ENCODE results near the gene TNFRSF18.

The TNFRSF18 gene

DNA sequence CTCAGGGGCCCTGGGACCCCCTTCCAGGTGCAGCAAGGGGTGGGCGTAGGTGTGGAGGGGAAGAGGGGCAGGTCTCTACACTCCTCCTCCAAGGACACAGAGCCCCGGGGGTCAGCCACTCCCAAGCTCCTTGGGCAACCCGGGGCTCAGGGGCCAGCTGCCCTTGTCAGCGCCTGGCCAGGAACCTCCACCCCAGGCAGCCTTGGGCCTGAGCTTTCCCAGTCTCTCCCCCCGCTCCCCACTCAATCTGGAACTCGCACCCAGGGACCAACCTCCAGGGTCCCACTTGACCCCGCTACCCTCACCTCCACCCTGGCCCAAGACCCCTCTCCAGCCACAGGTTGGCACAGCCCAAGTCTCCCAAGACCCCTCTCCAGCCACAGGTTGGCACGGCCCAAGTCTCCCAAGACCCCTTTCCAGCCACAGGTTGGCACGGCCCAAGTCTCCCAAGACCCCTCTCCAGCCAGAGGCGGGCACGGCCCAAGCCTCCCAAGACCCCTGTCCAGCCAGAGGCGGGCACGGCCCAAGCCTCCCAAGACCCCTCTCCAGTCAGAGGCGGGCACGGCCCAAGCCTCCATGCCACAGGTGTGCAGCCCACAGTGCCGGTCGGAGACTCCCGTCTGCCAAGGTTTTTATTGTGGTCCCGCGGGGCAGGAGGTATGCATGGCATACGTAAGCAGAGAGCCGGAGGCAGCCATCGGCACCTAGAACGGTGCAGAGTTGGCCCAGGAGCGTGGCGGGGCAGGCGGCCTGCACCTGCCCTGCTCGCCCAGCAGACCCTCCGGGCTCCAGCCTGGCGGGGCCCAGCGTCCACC is 4.5 kb upstream of the TNFRSF18 start:
- DNase-seq = no peak

DNA sequence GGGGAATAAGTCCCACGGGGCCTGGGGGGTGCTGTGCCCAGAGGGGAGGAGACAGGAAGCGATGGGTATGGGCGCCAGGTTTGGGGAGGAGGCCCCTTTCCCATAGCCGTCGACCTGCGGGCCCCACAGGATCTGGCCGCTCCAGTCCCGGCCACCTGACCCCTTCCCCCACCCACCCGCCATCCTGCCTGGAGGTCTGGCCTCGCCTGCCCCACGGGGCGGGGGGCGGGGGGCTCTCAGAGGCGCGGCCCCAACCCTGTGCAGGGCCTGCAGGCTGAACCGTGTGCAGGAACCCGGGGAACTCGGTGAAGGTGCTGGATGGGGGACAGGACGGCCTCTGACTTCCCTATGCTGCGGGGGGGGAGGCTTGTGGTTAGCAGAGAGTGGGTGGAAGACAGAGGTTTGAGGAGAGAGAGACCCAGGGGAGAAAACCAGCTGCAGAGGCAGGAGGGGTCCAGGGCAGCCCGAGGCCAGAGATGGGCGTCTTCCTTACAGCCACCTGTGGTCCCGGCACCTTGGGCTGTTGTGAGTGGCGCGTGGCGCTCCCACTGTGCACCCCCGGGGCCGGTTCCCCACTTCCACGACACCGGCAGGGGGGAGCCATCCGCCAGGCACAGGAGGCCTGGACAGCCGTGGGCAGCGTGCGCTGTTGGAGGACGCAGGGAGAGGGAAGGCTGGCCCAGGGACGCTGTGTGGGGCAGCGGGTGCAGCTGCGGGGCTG is 2.5 kb upstream of the TNFRSF18 start:
- peak; percentile 77 for DNase-seq

DNA sequence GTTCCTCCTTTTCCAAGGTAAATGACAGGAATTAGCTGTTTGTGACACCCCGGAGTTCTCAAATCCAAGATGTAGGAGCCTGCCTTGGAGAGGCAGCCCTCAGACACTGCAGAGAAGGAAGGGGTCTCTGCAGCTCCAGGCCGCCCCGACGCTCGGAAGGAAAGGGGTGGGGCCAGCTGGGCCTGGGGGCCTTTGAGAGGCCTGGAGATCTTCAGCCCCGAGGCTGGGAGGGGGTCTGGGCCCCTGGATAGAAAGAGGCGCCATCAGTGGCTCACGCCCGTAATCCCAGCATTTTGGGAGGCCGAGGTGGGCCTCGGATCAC is 1.1 kb upstream of the TNFRSF18 start:
- no peak for DNase-seq

DNA sequence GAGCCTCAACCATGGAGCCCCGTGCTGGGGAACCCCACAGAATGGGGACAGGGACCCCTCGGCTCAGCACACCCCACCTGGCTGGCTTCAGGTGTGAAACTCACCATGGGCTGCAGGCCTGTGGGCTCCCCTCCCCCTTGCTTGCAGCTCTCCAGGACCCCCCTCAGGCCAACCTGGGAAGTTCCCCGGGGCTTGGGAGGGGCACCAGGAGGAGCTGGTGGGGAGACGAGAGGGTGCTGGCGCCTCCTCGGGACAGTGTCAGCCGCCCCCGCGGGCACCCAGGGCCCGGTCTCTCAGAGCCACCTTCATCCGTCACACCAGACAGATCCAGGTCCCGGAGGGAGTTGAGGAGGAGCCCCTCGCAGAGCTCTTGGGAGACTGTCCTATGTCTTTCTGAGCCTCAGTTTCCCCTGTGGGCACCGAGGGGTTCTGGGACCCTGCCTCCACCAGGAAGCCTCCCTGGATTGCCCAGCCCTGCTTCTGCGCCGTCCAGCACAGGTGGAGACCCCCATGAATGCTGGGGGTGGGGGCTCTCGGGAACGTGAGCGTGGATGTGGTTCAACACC is 657 bp upstream of the TNFRSF18 start:
- DNase-seq = no peak

DNA sequence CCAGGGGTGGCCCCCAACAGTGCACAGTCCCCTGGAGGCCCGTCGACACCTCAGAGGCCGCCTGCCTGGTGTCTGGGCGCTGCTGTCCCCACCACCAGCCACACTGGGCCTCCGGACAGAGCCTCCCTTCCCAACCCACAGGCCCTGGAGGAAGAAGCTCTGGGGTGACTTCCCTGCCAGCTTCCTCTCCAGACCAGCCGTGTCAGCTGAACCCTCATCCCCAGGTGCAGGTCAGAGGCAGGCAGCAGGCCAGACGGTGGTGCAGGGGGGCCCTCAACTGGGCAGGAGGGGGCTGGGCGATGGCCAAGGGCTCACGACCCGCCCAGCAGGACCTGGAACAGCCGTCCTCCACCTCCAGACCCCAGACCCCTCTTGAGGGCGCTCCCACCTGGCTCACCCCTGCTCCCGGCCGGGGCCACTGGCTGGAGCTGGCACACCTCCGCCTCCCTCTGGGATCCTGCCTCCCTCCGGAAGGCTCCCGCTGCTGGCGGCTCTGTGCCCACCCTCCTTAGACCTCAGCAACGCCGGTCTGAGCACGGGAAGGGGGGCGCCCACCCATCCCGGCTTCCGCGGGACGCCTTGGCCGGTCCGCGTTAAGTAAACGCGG is 520 bp downstream of the TNFRSF18 start:
- no peak for DNase-seq

DNA sequence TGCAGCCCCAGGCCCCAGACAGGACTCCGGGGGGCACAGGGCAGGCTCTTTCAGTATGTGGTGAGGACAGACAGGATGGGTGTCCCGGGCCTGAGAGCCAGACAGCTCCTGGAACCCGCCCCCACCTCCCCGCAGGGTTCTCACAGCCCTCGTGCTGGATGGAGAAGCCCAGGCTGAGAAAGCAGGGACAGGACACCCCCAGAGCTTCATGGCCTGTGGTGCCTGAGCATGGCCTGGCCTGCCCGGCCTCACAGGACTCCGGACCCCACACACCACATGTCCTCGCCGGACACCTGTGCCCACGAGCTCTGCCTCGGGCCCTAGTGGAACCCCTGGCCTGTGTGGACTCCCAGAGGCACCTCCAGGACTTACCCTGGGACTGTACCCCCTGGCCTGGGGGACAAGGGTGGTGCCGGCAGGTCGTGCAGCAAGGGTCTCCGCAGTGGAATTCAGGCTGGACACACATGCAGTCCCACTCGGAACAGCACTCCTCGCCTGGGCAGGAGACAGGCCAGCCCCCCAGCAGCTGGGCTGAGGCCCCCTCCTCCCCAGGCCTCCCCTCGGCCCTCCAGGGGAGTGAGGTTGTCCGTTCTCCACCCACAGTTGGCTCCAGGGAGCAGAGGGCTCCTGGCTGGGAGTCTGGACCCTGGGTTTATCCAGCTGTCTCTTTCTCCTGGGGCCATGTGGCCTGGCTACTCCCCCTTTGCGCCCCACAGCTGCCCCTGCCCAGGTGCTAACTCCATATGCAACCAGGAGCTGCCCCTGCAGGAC is 1.2 kb downstream of the TNFRSF18 start:
- DNase-seq = no peak

DNA sequence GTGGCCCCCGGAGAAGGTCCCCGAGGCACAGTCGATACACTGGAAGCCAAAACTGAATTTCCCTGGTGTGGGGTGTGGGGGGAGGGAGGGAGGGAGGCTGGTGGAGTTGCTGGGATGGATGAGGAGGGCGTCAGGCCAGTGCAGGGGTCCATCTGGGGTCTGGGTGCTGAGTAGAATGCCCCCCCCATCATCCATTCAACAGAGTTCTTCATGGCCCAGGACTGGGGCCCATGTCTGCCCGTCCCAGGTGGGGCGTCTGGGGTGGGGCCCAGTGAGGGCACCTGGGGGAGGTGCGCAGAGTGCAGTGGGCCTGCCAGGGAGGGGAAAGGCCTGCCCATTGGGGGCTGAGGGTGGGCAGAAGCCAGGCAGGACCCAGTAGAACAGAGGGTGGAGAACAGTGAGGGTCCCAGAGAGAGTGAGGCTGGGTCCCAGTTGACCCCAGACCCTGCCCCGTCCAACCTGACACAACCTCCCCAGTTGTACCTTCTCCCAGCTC is 1.9 kb downstream of the TNFRSF18 start:
- no peak for DNase-seq

DNA sequence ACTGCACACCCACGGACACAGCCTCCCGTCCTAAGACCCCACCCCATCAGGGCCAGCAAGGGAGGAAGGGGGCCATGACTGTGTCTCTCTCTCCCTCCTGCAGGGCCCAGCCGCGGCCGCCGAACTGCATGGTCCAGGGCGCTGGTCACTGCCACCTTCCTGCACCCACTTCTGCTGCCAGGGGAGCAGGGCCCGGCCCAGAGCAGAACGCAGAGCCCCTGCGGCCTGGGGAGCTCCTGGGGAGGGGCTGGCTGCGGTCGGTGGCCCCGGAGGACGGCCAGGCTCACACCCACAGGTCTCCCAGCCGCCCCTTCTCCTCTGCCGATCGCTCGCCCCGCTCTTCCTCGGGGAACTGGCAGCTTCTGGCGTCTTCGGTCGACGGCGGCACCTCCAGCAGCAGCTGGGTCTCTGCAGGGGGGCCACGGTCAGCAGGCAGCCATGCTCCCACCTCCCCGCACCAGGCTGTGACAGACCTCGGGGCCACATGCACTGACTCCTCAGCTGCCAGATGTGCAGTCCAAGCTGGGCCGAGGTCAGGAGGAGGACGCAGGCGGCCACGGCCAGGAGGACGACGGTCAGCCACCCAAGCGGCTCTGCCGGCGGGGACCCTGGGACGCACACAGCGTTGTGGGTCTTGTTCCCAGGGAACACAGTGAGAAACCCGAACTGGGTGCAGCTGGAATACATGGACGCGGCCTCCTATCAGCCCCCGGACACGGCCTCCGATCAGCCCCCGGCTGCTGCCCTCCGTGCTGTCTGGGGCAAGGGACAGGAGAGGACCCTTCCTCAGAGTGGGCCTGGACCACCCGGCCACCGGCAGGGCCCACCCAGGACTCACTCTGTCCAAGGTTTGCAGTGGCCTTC is 2.6 kb downstream of the TNFRSF18 start:
- DNase-seq = no peak

DNA sequence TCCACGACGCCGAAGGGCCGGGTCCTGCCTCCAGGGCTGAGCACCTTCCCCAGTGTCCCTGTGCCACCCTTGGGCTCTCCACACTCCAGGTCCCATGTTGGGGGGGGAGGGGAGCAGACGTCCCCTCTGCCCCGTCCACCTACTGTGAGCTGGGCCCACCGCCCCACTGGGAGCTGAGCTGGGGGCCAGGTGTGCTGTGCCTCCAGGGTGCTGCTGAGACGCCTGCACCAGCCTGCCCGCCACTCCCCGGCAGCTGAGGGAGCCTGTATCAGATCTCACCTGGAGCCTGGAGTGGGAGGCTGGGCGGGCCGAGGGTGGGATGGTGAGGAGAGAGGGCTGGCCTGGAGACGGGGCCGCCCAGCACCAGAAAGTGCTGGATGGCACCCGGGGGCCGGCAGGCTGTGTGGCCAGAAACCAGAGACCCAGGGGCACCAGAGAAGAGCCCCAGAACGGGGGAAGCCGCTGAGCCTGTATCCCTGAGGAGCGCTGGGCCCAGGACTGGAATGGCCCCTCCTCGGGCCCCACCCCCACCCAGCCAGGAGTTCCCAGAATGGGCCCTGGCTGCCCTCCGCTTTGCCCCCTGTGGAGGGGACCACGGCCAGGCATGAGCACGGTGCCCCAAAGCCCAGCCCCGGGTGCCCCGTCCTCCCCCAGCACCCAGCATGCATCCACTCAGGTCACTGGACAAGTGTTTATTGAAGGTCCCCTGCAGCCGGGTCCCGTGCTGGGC is 3.4 kb downstream of the TNFRSF18 start:
- no peak for DNase-seq

DNA sequence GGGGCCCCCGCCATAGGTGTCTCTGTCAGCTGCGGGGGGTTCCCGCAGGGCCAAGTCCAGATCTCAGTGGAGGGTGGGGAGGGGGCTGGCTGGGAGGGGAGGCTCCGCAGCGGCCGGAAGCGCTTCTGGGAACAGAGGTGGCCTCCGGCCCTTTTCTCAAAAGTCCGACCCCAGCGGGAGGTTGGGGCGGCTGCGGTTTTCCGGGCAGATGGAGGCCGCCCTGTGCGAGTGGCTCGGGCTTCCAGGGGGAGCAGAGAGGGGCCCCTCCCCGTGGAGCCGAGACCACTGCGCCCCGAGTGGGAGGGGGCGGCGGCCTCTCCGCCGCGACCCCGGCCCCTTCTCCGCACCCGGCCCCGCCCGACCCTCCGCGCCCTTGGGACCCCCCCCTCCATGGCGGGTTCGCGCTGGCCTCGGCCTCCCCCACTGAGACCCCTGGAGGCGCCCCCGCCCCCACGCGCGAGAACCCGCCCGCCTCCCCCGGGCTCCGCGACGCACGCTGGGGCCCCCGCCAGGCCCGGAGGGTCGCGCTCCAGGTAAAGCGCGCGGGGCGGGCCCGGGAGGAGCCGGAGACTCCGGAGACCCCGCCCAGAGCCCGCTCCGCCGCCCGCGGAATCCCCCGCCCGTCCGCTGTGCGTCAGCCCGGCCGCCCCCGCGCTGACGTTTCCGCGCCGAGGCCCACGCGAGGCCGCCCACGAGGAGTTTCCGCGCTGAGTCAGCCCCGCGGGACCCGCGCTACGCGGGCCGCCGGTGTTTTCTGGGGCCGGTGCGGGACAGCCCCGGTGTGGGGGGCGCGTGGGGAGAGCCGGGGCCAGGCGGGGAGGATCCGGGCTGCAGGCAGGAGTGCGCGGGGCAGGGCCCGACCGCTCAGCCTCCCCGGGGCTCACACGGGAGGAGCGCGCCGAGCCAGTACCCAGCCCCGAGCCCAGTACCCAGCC is 5.2 kb downstream of the TNFRSF18 start:
- peak; percentile 71 for DNase-seq

DNA sequence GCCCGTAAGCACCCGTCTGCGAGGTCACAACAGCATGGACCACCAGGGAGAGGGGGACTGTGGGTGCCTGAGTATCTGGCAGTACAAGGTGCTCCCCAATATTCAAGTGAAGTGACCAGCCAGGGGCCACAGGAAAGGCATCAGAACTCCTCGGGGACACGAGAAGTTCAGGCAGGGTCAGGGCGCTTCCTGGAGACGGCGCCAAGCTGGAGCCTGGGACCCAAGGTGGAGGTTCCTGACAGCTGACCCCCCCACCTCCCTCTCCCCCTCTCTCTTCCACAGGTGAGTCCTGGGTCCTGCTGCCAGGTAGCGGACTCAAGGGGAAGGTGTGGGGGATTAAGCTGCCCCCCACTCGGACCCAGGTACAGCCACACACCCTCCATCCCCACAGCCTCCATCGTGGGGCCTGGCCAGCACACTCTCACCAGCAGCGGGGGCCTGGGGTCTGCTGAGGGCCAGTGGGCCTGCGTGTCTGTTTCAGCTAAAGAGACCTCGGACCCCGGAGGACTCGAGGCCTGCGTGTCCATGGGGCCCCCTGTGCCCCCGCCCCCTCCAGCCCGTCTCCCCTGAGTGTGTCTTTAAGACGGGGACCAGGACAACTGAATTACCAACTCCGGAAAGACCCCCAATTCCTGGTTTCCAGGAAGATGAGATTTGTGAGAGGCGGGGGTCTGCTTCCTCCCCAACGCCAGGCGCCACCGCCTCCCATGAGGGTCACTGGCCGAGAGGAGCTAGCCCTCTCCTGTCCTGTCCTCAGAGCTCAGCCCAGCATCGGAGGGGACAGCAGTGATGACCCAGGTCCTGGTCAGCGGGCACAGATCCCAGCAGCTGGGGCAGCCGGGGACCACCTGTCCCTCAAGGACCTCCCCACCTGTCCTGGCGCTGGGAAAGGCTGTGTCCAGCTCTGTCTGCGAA is 6.2 kb downstream of the TNFRSF18 start:
- no peak for DNase-seq

DNA sequence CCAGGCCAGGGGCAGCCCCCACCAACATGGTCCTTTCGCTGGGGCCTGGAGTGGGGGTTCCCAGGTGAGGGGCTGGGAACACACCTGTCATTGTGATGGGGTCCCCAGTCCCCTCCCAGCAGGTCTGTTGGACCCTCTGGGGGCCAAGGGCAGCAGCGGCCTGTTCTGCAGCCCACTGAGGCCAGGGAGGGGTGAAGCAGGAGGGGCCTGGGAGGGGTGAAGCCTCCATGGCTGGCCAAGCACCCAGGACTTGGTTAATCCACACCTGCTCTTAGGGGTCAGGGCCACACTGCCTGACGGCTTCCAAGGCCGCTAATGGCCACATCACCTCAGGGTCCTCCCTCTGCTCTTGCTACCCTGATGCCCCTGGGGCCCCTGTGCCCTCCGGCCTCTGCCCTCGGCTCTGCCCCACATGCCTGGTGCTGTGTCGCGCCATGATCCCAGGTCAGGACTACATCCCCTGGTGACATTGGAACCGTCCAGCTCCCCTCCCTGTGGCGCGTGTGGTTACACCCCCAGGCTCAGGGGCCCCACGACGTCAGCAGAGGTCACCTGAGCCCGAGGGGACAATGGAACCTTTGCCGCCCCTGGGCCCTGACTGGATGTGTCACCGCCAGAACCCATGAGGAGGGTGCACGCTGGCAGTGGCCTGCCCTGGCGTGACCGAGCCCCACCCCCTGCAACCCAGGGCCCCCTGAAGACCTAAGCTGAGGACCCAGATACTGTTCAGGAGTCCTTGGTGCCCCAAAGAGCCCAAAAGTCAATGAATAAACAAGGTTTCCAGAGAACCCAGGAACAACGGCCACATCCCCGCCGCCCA is 7.0 kb downstream of the TNFRSF18 start:
- no peak for DNase-seq

DNA sequence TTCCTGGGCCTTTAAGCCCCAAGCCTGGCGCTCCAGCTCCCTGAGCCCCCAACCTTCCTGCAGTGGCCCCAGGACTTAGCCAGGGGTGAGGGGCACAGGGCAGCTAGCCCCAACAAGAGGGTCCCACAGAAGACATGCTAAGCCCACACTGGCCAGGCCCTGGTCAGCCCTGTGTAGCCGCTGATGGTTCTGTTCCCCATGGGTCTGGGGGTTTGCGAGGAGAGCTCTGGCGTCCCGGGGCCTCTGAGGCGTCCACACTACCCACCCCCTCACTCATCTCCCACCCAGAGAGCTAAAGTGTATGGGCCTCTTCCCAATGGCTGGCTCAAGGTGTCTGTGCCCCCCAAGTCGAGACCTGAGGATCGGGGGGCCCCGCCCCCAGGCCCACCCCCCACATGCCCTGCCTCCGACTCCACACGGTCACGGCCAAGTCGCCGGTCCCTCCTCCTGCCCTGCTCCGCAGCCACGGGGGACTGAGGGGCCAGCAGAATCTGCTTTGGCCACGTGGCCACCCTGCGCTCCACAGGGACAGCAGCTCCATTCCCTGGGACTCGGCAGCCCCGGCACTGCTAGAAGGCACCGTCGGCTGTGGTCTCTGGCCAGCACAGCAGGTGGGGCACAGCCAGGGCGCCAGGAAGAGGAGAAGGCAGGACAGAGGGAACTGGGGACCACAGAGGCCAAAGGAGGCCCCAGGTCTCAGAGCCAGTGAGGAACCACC is 7.8 kb downstream of the TNFRSF18 start:
- no peak for DNase-seq

DNA sequence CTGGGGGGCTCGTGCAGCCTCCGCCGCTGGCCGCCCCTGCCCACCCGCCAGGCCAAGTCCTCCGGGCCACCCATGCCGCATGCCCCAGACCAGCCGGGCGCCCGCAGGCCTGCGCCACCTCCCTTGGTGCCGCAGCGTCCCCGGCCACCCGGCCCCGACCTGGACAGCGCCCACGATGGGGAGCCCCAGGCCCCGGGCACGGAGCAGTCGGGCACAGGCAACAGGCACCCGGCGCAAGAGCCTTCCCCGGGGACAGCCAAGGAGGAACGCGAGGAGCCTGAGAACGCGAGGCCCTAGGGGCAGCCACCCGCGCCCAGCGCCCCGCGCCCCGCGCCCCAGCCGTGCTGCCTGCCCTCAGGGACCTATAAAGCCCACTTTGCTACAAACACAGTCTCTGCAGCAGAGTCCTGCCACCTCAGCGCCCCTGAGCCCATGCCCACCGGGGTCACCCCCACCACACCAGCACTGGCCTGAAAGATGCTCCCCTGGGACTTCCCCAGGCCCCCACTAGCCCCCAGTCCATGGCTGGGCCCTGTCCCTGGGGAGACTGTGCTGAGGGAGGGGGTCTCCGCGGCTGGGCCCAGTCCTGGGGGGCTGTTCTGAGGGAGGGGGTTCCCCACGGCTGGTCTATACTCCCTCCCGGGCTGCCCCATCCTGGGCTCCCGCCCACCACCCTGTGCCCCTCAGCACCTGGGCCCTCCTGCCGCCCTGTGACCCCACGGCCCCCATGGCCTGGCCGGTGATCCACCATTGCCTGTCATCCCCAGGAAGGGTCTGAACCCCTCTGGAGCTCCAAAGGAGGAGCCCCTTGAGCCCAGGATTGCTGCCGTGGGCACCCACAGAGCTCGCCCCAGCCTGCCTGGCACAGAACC is 8.6 kb downstream of the TNFRSF18 start:
- no peak for DNase-seq

DNA sequence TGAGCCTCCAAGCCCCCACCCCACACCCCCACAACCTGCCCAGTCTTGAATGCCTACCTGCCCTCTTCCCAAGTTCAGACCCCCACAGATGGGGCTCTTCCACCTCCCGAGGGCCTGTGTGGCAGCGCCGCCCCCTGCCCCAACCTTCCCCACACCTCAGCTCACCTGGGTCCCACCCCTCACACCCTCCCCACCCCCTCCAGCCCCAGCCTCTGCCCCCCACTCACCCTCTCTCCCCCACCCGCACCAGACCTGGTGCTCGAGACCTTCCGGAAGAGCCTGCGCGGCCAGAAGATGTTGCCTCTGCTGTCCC is 9.2 kb downstream of the TNFRSF18 start:
- no peak for DNase-seq

DNA sequence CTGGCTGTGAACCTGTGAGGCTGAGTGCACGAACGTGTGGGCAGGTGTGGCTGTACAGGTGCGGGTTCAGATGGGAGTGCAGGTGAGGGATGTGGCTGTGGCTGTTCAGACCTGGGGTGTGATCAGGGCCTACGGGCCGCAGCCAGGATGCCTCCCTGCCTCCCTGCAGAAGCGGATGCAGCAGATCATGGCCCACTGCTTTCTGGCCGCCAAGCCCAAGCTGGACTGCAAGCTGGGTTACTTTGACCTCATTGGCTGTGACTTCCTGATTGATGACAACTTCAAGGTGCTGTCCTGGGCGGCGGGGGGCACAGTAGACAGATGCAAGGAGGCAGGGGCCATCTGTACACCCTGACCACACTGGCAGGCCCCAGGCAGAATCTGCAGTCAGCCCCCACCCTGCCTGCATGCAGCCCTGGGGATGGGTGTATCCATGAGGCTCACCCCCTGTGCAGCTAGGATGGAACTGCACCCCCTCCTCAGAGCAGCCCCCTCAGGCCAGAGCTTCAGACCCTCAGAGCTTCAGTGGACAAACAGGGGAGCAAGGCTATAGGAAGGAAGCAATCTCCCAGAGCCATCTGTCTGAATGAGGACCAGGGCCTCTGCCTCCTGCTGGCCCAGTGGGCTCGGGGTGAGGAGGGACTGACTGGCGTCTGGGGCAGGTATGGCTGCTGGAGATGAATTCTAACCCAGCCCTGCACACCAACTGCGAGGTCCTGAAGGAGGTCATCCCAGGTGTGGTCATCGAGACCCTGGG is 9.8 kb downstream of the TNFRSF18 start:
- DNase-seq = no peak

All from hematopoietic multipotent progenitor cell treated with erythropoietin and hydrocortisone succinate and interleukin-3 and kit ligand, for 4 days (in vitro differentiated cells).